ENCODE measurements around the gene EFCAB5.
"Not testable (repeated sequence)": the region's sequence is repeated elsewhere in the genome, so short reads cannot be mapped to it uniquely, and the experiment has no call there.

The EFCAB5 gene

GRCh38 chr17:30000001-30000754, 58.7 kb downstream of the EFCAB5 start:
- H3K4me3 ChIP-seq (ENCODE audit: low read length): no peak overlapping the region
- no peak overlapping the region for H2AFZ ChIP-seq (ENCODE audit: low read depth, low read length)
- no peaks in the 10 kb centered on the region for H3K27me3 ChIP-seq (ENCODE audit: insufficient read depth, low read length)
- H3K36me3 ChIP-seq (ENCODE audit: insufficient read depth, low read length): no peaks in the 10 kb centered on the region
- H3K9me3 ChIP-seq (ENCODE audit: low read length): no peaks in the 10 kb centered on the region
- no peaks in the 10 kb centered on the region for H3K4me1 ChIP-seq (ENCODE audit: insufficient read depth, low read length)

- H2AFZ ChIP-seq (ENCODE audit: low read depth, low read length): no peak overlapping the region
- no peaks in the 10 kb centered on the region for H3K27me3 ChIP-seq (ENCODE audit: insufficient read depth, low read length)
- H3K9me3 ChIP-seq (ENCODE audit: low read length): no peaks in the 10 kb centered on the region
- H3K4me3 ChIP-seq (ENCODE audit: low read length): no peak overlapping the region
- H3K4me1 ChIP-seq (ENCODE audit: insufficient read depth, low read length): no peaks in the 10 kb centered on the region
- H3K36me3 ChIP-seq (ENCODE audit: insufficient read depth, low read length): no peaks in the 10 kb centered on the region
Observed at GRCh38 chr17:30000755-30001257, 59.4 kb downstream of the EFCAB5 start.

GRCh38 chr17:30002088-30002487, 60.7 kb downstream of the EFCAB5 start:
- Histone ChIP-seq H3K9me3 (ENCODE audit: low read length) (no peaks in the 10 kb centered on the region), H3K4me1 (ENCODE audit: insufficient read depth, low read length) (no peaks in the 10 kb centered on the region), H3K4me3 (ENCODE audit: low read length) (no peak overlapping the region), H3K36me3 (ENCODE audit: insufficient read depth, low read length) (no peaks in the 10 kb centered on the region), H2AFZ (ENCODE audit: low read depth, low read length) (no peak overlapping the region), H3K27me3 (ENCODE audit: insufficient read depth, low read length) (no peaks in the 10 kb centered on the region)

- Histone ChIP-seq H3K9me3 (ENCODE audit: low read length) (no peaks in the 10 kb centered on the region), H3K4me1 (ENCODE audit: insufficient read depth, low read length) (no peaks in the 10 kb centered on the region), H3K4me3 (ENCODE audit: low read length) (no peak overlapping the region), H2AFZ (ENCODE audit: low read depth, low read length) (no peak overlapping the region), H3K27me3 (ENCODE audit: insufficient read depth, low read length) (no peaks in the 10 kb centered on the region), H3K36me3 (ENCODE audit: insufficient read depth, low read length) (no peaks in the 10 kb centered on the region)
Observed at GRCh38 chr17:30005709-30006320, 64.4 kb downstream of the EFCAB5 start.

GRCh38 chr17:30011934-30012333, 70.5 kb downstream of the EFCAB5 start:
- not testable (repeated sequence) for H3K4me3 ChIP-seq (ENCODE audit: low read length); H3K9me3 ChIP-seq (ENCODE audit: low read length); H3K4me1 ChIP-seq (ENCODE audit: insufficient read depth, low read length); H3K36me3 ChIP-seq (ENCODE audit: insufficient read depth, low read length); H2AFZ ChIP-seq (ENCODE audit: low read depth, low read length); H3K27me3 ChIP-seq (ENCODE audit: insufficient read depth, low read length)

GRCh38 chr17:30021708-30022317, 80.4 kb downstream of the EFCAB5 start:
- no peak overlapping the region for H3K4me3 ChIP-seq (ENCODE audit: low read length)
- H3K27me3 ChIP-seq (ENCODE audit: insufficient read depth, low read length): no peaks in the 10 kb centered on the region

GRCh38 chr17:30025325-30025724, 83.9 kb downstream of the EFCAB5 start:
- not testable (repeated sequence) for H3K9me3 ChIP-seq (ENCODE audit: low read length); H2AFZ ChIP-seq (ENCODE audit: low read depth, low read length); H3K4me3 ChIP-seq (ENCODE audit: low read length); H3K36me3 ChIP-seq (ENCODE audit: insufficient read depth, low read length); H3K27me3 ChIP-seq (ENCODE audit: insufficient read depth, low read length); H3K4me1 ChIP-seq (ENCODE audit: insufficient read depth, low read length)

More at GRCh38 chr17:30021708-30022317, 80.4 kb downstream of the EFCAB5 start:
- H3K9me3 ChIP-seq (ENCODE audit: low read length): no peaks in the 10 kb centered on the region
- no peak overlapping the region for H2AFZ ChIP-seq (ENCODE audit: low read depth, low read length)
- no peaks in the 10 kb centered on the region for H3K36me3 ChIP-seq (ENCODE audit: insufficient read depth, low read length)
- H3K4me1 ChIP-seq (ENCODE audit: insufficient read depth, low read length): no peaks in the 10 kb centered on the region

- Histone ChIP-seq H3K4me3 (ENCODE audit: low read length) (no peak overlapping the region), H2AFZ (ENCODE audit: low read depth, low read length) (no peak overlapping the region), H3K36me3 (ENCODE audit: insufficient read depth, low read length) (no peaks in the 10 kb centered on the region), H3K27me3 (ENCODE audit: insufficient read depth, low read length) (peaks cover 2% of the 10 kb centered on the region), H3K9me3 (ENCODE audit: low read length) (no peaks in the 10 kb centered on the region), H3K4me1 (ENCODE audit: insufficient read depth, low read length) (no peaks in the 10 kb centered on the region)
Observed at GRCh38 chr17:30027676-30028075, 86.2 kb downstream of the EFCAB5 start.

- peaks cover 2% of the 10 kb centered on the region for H3K27me3 ChIP-seq (ENCODE audit: insufficient read depth, low read length)
- no peaks in the 10 kb centered on the region for H3K4me1 ChIP-seq (ENCODE audit: insufficient read depth, low read length)
- no peak overlapping the region for H2AFZ ChIP-seq (ENCODE audit: low read depth, low read length)
- no peak overlapping the region for H3K4me3 ChIP-seq (ENCODE audit: low read length)
- H3K36me3 ChIP-seq (ENCODE audit: insufficient read depth, low read length): no peaks in the 10 kb centered on the region
- no peaks in the 10 kb centered on the region for H3K9me3 ChIP-seq (ENCODE audit: low read length)
Observed at GRCh38 chr17:30031214-30031869, 89.9 kb downstream of the EFCAB5 start.

GRCh38 chr17:30035369-30035768, 93.9 kb downstream of the EFCAB5 start:
- no peaks in the 10 kb centered on the region for H3K27me3 ChIP-seq (ENCODE audit: insufficient read depth, low read length)
- no peak overlapping the region for H2AFZ ChIP-seq (ENCODE audit: low read depth, low read length)
- no peaks in the 10 kb centered on the region for H3K4me1 ChIP-seq (ENCODE audit: insufficient read depth, low read length)
- no peaks in the 10 kb centered on the region for H3K36me3 ChIP-seq (ENCODE audit: insufficient read depth, low read length)
- H3K9me3 ChIP-seq (ENCODE audit: low read length): peaks cover 6% of the 10 kb centered on the region
- H3K4me3 ChIP-seq (ENCODE audit: low read length): no peak overlapping the region

- not testable (repeated sequence) for H3K36me3 ChIP-seq (ENCODE audit: insufficient read depth, low read length); H3K4me1 ChIP-seq (ENCODE audit: insufficient read depth, low read length); H3K4me3 ChIP-seq (ENCODE audit: low read length); H3K27me3 ChIP-seq (ENCODE audit: insufficient read depth, low read length); H3K9me3 ChIP-seq (ENCODE audit: low read length); H2AFZ ChIP-seq (ENCODE audit: low read depth, low read length)
Observed at GRCh38 chr17:30040719-30041518, 99.5 kb downstream of the EFCAB5 start.

- Histone ChIP-seq H3K36me3 (ENCODE audit: insufficient read depth, low read length) (no peaks in the 10 kb centered on the region), H3K4me1 (ENCODE audit: insufficient read depth, low read length) (no peaks in the 10 kb centered on the region), H3K4me3 (ENCODE audit: low read length) (no peak overlapping the region), H2AFZ (ENCODE audit: low read depth, low read length) (no peak overlapping the region), H3K27me3 (ENCODE audit: insufficient read depth, low read length) (no peaks in the 10 kb centered on the region), H3K9me3 (ENCODE audit: low read length) (peaks cover 6% of the 10 kb centered on the region)
Observed at GRCh38 chr17:30041551-30041950, 100.1 kb downstream of the EFCAB5 start.

Measured in neuron (in vitro differentiated cells).